Caco-2 (cell line): ENCODE data around the gene RFX4. TPM values are rescaled to one million over a fixed set of nuclear protein-coding genes. Genes with fewer than 3 reads are reported as not detected.

Source experiments
- BruUV-seq: library from RNA; stranded (reverse); fragments of 400-500 nt; replicated peaks from 2 replicates; lab custom pipeline; 2021; lab: Mats Ljungman, UMichigan
- CTCF ChIA-PET: fragments of 300-600 bp; sonication (Branson Sonifier 250); formaldehyde crosslinking; loops from one replicate; lab custom pipeline; 2022; ENCODE audit warnings: antibody characterized with exemption; lab: Charles Lee
- POLR2A ChIA-PET: fragments of 300-600 bp; sonication (Branson Sonifier 250); formaldehyde crosslinking; loops from one replicate; lab custom pipeline; 2022; ENCODE audit warnings: antibody characterized with exemption; lab: Charles Lee
- DNase-seq, 2 experiments: peaks; one replicate each; pipeline versions ENCODE4 v3.0.0 to v3.0.0-alpha.2; 2020 to 2022
- H3K27me3 ChIP-seq: replicated peaks from 2 replicates; pipeline ENCODE4 v1.6.0; 2011; ENCODE audit warnings: low read length; ENCODE audit not compliant: control insufficient read depth, insufficient read depth
- H3K36me3 ChIP-seq: 2 replicates; pipeline ENCODE4 v1.5.1; 2011; ENCODE audit warnings: low read length; ENCODE audit not compliant: control insufficient read depth, insufficient read depth
- H3K4me1 ChIP-seq: fragments of 250-450 bp; sonication (Bioruptor Pico); 2 replicates; pipeline ENCODE4 v1.5.1; 2020; ENCODE audit warnings: mild to moderate bottlenecking
- H3K4me3 ChIP-seq: 2 replicates; pipeline ENCODE4 v1.5.1; 2011; ENCODE audit warnings: low read depth, mild to moderate bottlenecking, control low read depth, low read length
- H3K9me3 ChIP-seq: fragments of 250-450 bp; sonication (Bioruptor Pico); 2 replicates; pipeline ENCODE4 v1.5.1; 2020; ENCODE audit warnings: mild to moderate bottlenecking, moderate library complexity
- H3K27ac Mint-ChIP-seq: one replicate; pipeline ENCODE4 v1.8.0; 2022; ENCODE audit warnings: mixed read lengths; ENCODE audit not compliant: unreplicated experiment
- H3K27me3 Mint-ChIP-seq: one replicate; pipeline ENCODE4 v1.8.0; 2022; ENCODE audit warnings: mixed read lengths; ENCODE audit not compliant: insufficient read depth, unreplicated experiment
- H3K36me3 Mint-ChIP-seq: one replicate; pipeline ENCODE4 v1.8.0; 2022; ENCODE audit warnings: mild to moderate bottlenecking, mixed read lengths; ENCODE audit not compliant: insufficient read depth, unreplicated experiment
- H3K4me1 Mint-ChIP-seq: one replicate; pipeline ENCODE4 v1.8.0; 2022; ENCODE audit warnings: low read depth, mixed read lengths; ENCODE audit not compliant: unreplicated experiment
- H3K4me3 Mint-ChIP-seq: one replicate; pipeline ENCODE4 v1.8.0; 2022; ENCODE audit warnings: mild to moderate bottlenecking, moderate library complexity, mixed read lengths; ENCODE audit not compliant: unreplicated experiment
- H3K9me3 Mint-ChIP-seq: one replicate; pipeline ENCODE4 v1.8.0; 2022; ENCODE audit warnings: mixed read lengths; ENCODE audit not compliant: unreplicated experiment
- intact Hi-C: fragments of 100-400 bp; cut with micrococcal nuclease; formaldehyde crosslinking; loops from one replicate; pipeline ENCODE4 v1.10.0; 2022; ENCODE audit not compliant: unreplicated experiment
- total RNA-seq: library from RNA; stranded (reverse); gene quantifications from 2 replicates; pipeline ENCODE4 v1.2.3, GENCODE V29; 2022
- TF ChIP-seq, protein P1 (sequence below), 2 experiments: fragments of 200-600 bp in 1 of 2; IDR thresholded peaks; 1 replicate in 1 of 2; 2 replicates in 1 of 2; pipeline versions ENCODE4 v1.5.1 to v1.8.0; 2011 to 2022; ENCODE audit warnings: antibody characterized with exemption in 1 of 2, control low read depth in 1 of 2, inconsistent platforms in 1 of 2, low read depth in 1 of 2, low read length in 1 of 2, mild to moderate bottlenecking in 1 of 2, moderate library complexity in 1 of 2; ENCODE audit not compliant: insufficient read depth in 1 of 2, severe bottlenecking in 1 of 2, unreplicated experiment in 1 of 2

The RFX4 gene
- total RNA-seq, 1 experiment from 2014 or later: not detected

DNA sequence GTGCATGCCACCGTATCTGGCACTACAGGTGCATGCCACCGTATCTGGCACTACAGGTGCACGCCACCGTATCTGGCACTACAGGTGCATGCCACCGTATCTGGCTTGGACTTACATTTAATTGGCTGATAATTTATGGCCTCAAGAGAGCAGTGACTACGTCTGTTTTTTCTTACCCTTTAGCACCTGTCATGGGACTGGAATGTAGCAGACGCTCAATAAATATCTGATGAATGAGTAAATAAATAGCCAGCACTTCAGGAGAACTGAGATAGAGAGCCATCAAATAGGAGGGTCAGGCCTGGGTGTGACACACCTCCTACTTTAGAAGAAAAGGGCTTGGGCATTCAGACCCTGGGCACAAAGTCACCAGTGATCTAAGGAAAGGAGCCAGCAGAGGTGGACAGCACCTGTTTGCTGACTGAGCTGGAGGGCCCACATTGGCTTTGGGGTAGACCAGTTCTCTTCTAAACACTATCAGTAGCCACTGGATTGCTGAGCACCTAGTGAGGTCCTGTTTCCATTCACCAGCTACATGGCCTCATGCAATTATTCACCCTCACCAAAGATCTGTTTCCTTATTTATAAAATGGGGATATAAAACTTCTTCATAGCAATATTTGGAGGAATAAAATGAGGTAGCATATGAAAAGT lies 50.1 kb downstream of the RFX4 start:
- Mint-ChIP-seq H3K9me3 (no peaks in the 10 kb centered on the region), H3K27me3 (no peaks in the 10 kb centered on the region), H3K4me3 (no peak overlapping the region), H3K36me3 (no peaks in the 10 kb centered on the region), H3K27ac (no peak overlapping the region), H3K4me1 (peaks cover 11% of the 10 kb centered on the region)
- peaks cover 17% of the 10 kb centered on the region; the same call in 1 of the 2 replicates for H3K4me1 ChIP-seq
- no peak overlapping the region for H3K4me3 ChIP-seq
- ChIA-PET CTCF (no interaction called here), POLR2A (no interaction called here)
- intact Hi-C loops: no loop called here
- TF ChIP-seq, protein P1, sequence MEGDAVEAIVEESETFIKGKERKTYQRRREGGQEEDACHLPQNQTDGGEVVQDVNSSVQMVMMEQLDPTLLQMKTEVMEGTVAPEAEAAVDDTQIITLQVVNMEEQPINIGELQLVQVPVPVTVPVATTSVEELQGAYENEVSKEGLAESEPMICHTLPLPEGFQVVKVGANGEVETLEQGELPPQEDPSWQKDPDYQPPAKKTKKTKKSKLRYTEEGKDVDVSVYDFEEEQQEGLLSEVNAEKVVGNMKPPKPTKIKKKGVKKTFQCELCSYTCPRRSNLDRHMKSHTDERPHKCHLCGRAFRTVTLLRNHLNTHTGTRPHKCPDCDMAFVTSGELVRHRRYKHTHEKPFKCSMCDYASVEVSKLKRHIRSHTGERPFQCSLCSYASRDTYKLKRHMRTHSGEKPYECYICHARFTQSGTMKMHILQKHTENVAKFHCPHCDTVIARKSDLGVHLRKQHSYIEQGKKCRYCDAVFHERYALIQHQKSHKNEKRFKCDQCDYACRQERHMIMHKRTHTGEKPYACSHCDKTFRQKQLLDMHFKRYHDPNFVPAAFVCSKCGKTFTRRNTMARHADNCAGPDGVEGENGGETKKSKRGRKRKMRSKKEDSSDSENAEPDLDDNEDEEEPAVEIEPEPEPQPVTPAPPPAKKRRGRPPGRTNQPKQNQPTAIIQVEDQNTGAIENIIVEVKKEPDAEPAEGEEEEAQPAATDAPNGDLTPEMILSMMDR (IDR thresholded peaks at IDR 0.05; ENCODE audit: insufficient read depth in 1 of 2, low read depth in 1 of 2, low read length in 1 of 2, severe bottlenecking in 1 of 2, unreplicated experiment in 1 of 2): no peak
- no peaks in the 10 kb centered on the region for H3K36me3 ChIP-seq
- DNase-seq: no peak
- BruUV-seq: no TSS peak
- H3K27me3 ChIP-seq: no peaks in the 10 kb centered on the region
- no peaks in the 10 kb centered on the region for H3K9me3 ChIP-seq

DNA sequence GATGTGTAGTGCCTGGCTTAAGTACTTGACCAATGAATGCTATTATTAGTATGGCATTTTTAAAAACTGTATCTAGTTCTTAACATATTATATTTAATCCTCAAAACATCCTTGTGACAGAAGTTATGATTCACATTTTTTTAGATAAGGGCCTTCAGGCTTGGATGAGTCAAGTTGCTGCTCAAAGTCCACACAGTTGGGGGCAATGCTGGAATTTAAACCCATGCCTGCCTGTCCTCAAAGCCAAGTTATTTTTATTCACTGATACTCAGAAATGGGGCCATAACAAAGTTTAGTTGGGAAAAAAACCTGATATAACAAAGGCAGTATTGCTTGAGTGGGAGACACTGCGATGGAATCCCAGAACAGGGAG lies 50.6 kb downstream of the RFX4 start:
- Mint-ChIP-seq H3K4me3 (no peak overlapping the region), H3K27ac (no peak overlapping the region), H3K27me3 (no peaks in the 10 kb centered on the region), H3K4me1 (peaks cover 11% of the 10 kb centered on the region), H3K36me3 (no peaks in the 10 kb centered on the region), H3K9me3 (no peaks in the 10 kb centered on the region)
- DNase-seq: no peak
- intact Hi-C loops: no loop called here
- no peaks in the 10 kb centered on the region for H3K27me3 ChIP-seq
- peaks cover 17% of the 10 kb centered on the region; the same call in 1 of the 2 replicates for H3K4me1 ChIP-seq
- no peaks in the 10 kb centered on the region for H3K36me3 ChIP-seq
- TF ChIP-seq, protein P1 (IDR thresholded peaks at IDR 0.05; ENCODE audit: insufficient read depth in 1 of 2, low read depth in 1 of 2, low read length in 1 of 2, severe bottlenecking in 1 of 2, unreplicated experiment in 1 of 2): no peak
- no peak overlapping the region for H3K4me3 ChIP-seq
- BruUV-seq: no TSS peak
- CTCF ChIA-PET: no interaction called here
- POLR2A ChIA-PET: no interaction called here
- H3K9me3 ChIP-seq: no peaks in the 10 kb centered on the region

DNA sequence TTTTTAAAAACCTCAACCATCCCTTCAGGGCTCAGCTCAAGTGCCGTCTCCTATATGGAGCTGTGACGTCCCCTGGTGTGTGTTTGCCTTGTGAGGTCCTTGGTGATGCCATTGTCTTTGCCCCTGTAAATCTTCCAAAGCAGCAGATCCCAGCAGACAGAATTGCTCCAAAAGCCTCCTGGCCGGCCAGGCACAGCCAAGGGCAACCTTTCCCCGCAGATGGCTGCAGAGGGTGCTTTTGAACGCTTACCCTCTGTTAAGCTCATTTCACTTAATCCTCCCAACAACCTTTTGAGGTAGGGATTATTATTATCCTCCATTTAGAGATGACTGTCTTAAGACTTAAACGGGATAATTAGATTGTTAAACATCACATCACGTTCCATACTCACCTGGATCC lies 51.4 kb downstream of the RFX4 start:
- Mint-ChIP-seq H3K27ac (no peak overlapping the region), H3K9me3 (no peaks in the 10 kb centered on the region), H3K4me3 (no peak overlapping the region), H3K4me1 (peaks cover 11% of the 10 kb centered on the region), H3K27me3 (no peaks in the 10 kb centered on the region), H3K36me3 (no peaks in the 10 kb centered on the region)
- Histone ChIP-seq H3K4me3 (no peak overlapping the region), H3K4me1 (peaks cover 17% of the 10 kb centered on the region; the same call in 1 of the 2 replicates), H3K27me3 (no peaks in the 10 kb centered on the region), H3K9me3 (no peaks in the 10 kb centered on the region), H3K36me3 (no peaks in the 10 kb centered on the region)
- BruUV-seq: no TSS peak
- TF ChIP-seq, protein P1 (IDR thresholded peaks at IDR 0.05; ENCODE audit: insufficient read depth in 1 of 2, low read depth in 1 of 2, low read length in 1 of 2, severe bottlenecking in 1 of 2, unreplicated experiment in 1 of 2): no peak
- DNase-seq: no peak
- ChIA-PET POLR2A (no interaction called here), CTCF (no interaction called here)
- intact Hi-C loops: no loop called here
